ENCODE measurements around the gene CABYR.

- TF ChIP-seq GATA3 (IDR thresholded peaks at IDR 0.05; ENCODE audit: low read depth, low read length): no peak
- TF ChIP-seq GATA2 (IDR thresholded peaks at IDR 0.05; ENCODE audit: low read depth, low read length): no peak
Measured at GRCh38 chr18:24128700-24129099, 10.2 kb upstream of the CABYR start.

Measured in SH-SY5Y (cell line).